Kidney (tissue), 14 donors: Measurements from ENCODE around the gene TNS3. TPM values are rescaled to one million over a fixed set of nuclear protein-coding genes. Genes with fewer than 3 reads are reported as not detected.

Experiments
- DNase-seq, 5 donors: peaks; one replicate each; pipeline ENCODE4 v3.0.0-alpha.2; 2013 to 2020
- FAIRE-seq: peaks from 2 replicates; lab custom pipeline; 2012; peaks lifted over from hg19 to GRCh38; lab: Jason Lieb, UNC
- H3K27ac ChIP-seq, 2 donors: one replicate each; pipeline ENCODE4 v1.7.0; 2013; ENCODE audit warnings: low read depth in 2 of 2, low read length in 2 of 2, inconsistent platforms in 1 of 2
- H3K27me3 ChIP-seq: one replicate; pipeline ENCODE4 v1.7.1; 2013; ENCODE audit warnings: low read length, inconsistent platforms; ENCODE audit not compliant: control insufficient read depth, insufficient read depth
- H3K36me3 ChIP-seq, 3 donors: one replicate each; pipeline versions ENCODE4 v1.7.0 to v1.7.1; 2013; ENCODE audit warnings: low read length in 3 of 3, control low read depth in 1 of 3, inconsistent platforms in 1 of 3; ENCODE audit not compliant: insufficient read depth in 3 of 3, control insufficient read depth in 2 of 3
- H3K4me1 ChIP-seq, 3 donors: one replicate each; pipeline versions ENCODE4 v1.7.0 to v1.7.1; 2013; ENCODE audit warnings: low read length in 3 of 3, inconsistent platforms in 1 of 3, low read depth in 1 of 3; ENCODE audit not compliant: control insufficient read depth in 2 of 3, insufficient read depth in 2 of 3
- H3K4me3 ChIP-seq, 3 donors: one replicate each; pipeline versions ENCODE4 v1.7.0 to v1.8.1; 2013; ENCODE audit warnings: low read length in 3 of 3, control low read depth in 1 of 3, inconsistent platforms in 1 of 3
- H3K9ac ChIP-seq, 3 donors: one replicate each; pipeline versions ENCODE4 v1.7.0 to v1.7.1; 2013; ENCODE audit warnings: low read length in 3 of 3, control low read depth in 1 of 3, inconsistent platforms in 1 of 3
- H3K9me3 ChIP-seq, 3 donors: one replicate each; pipeline versions ENCODE4 v1.7.0 to v1.7.1; 2013; ENCODE audit warnings: low read length in 3 of 3, control low read depth in 1 of 3, inconsistent platforms in 1 of 3; ENCODE audit not compliant: control insufficient read depth in 2 of 3, insufficient read depth in 1 of 3
- CTCF ChIP-seq: IDR thresholded peaks from 3 replicates; pipeline ENCODE4 v1.5.1; 2012; ENCODE audit warnings: mild to moderate bottlenecking, moderate library complexity, borderline replicate concordance; ENCODE audit not compliant: insufficient read depth; ENCODE audit errors: extremely low read depth
- intact Hi-C: fragments of 100-400 bp; cut with DNase I; formaldehyde crosslinking; loops from one replicate; pipeline ENCODE4 v1.11.1; 2022
- polyA plus RNA-seq: library from polyadenylated mRNA; stranded (reverse); fragments of 350-450 nt; fragmentation: Illumina TruSeq; extraction: RNeasy Lipid Tissue Mini Kit (QIAGEN cat#74804); gene quantifications from one replicate; pipeline ENCODE4 v1.2.3, GENCODE V29; 2014; ENCODE audit warnings: low read depth, low replicate concordance; ENCODE audit not compliant: insufficient read depth
- total RNA-seq: library from RNA; stranded (reverse); fragmentation: NEBNext Ultra II Directional; extraction: Animal tissue kit (Norgen Biotek cat#: 25700); gene quantifications from one replicate; pipeline ENCODE4 v1.2.1, GENCODE V29; 2021
- donor health status: control.
- donor health status: control.
- donor health status: control.
- donor health status: control.
- donor health status: control.
- donor health status: DM: yes; HTN: yes; CAD: no.
- donor health status: Normal renal cell carcinoma (clear cell type).

TNS3 gene
- total and polyA plus RNA-seq, 2 donors from 2014 or later, result 38.4 to 198 TPM

- FAIRE-seq, result no peak
- intact Hi-C loops, result no loop called here
Observed at GRCh38 chr7:47531584-47532492, 50.1 kb downstream of the TNS3 start.

GRCh38 chr7:47529826-47530555 is 51.9 kb downstream of the TNS3 start:
- Histone ChIP-seq H3K9me3 (no peaks in the 10 kb centered on the region), H3K4me1 (peaks cover 3 to 24% (median 5%) of the 10 kb centered on the region in 3 donors), H3K4me3 (no peak overlapping the region), H3K9ac (no peak overlapping the region), H3K27ac (no peak overlapping the region), H3K36me3 (peaks cover 3 to 36% (median 8%) of the 10 kb centered on the region in 3 donors), H3K27me3 (no peaks in the 10 kb centered on the region)
- no peak for FAIRE-seq
- TF ChIP-seq CTCF, result no peak
- intact Hi-C loops, result no loop called here
- no peak for DNase-seq

More at GRCh38 chr7:47531584-47532492, 50.1 kb downstream of the TNS3 start:
- Histone ChIP-seq H3K36me3 (peaks cover 0 to 19% (median 0%) of the 10 kb centered on the region in 3 donors), H3K4me3 (no peak overlapping the region), H3K4me1 (peaks cover 9 to 35% (median 13%) of the 10 kb centered on the region in 3 donors), H3K9ac (no peak overlapping the region), H3K9me3 (no peaks in the 10 kb centered on the region), H3K27me3 (no peaks in the 10 kb centered on the region), H3K27ac (no peak overlapping the region)
- TF ChIP-seq CTCF, result no peak
- no peak for DNase-seq

- Histone ChIP-seq H3K9ac (no peak overlapping the region), H3K4me1 (peaks cover 0 to 19% (median 0%) of the 10 kb centered on the region in 3 donors)
- no peak for FAIRE-seq
Observed at GRCh38 chr7:47529405-47529804, 52.5 kb downstream of the TNS3 start.

More at GRCh38 chr7:47529405-47529804, 52.5 kb downstream of the TNS3 start:
- Histone ChIP-seq H3K9me3 (no peaks in the 10 kb centered on the region), H3K27ac (no peak overlapping the region), H3K27me3 (no peaks in the 10 kb centered on the region), H3K4me3 (no peak overlapping the region), H3K36me3 (peaks cover 3 to 39% (median 10%) of the 10 kb centered on the region in 3 donors)
- no peak for DNase-seq
- TF ChIP-seq CTCF, result no peak
- intact Hi-C loops, result no loop called here
